HG03469 (cell line): ENCODE data around the gene SYS1.
A peak's percentile ranks its signal among the peaks of the same experiment; 100 is the strongest.

Source experiments
- ATAC-seq: cut with Tn5 transposase; IDR thresholded peaks from one replicate; pipeline ENCODE4 v1.9.1; 2021; ENCODE audit warnings: mild to moderate bottlenecking, moderate library complexity, moderate number of reproducible peaks; ENCODE audit not compliant: unreplicated experiment

SYS1 gene

GRCh38 chr20:45409521-45410272, 46.7 kb downstream of the SYS1 start:
- ATAC-seq = no peak

- ATAC-seq = no peak
These were observed 47.9 kb downstream of the SYS1 start for GRCh38 chr20:45410887-45411286.

GRCh38 chr20:45412653-45413052, 49.7 kb downstream of the SYS1 start:
- ATAC-seq = no peak

- ATAC-seq = no peak
These were observed 50.5 kb downstream of the SYS1 start for GRCh38 chr20:45413479-45413878.

GRCh38 chr20:45415822-45416637, 53.1 kb downstream of the SYS1 start, which contains the start of gene PIGT:
TSS of gene PIGT (plus strand) at chr20:45416141. CDS start at chr20:45416157, 16 bp downstream.
- ATAC-seq = peak; percentile 38

- no peak for ATAC-seq
These were observed 54.0 kb downstream of the SYS1 start for GRCh38 chr20:45416917-45417316.
